SKM-1 (cell line): ENCODE measurements around the gene HOXC11.

Source experiments
- DNase-seq: peaks from one replicate; lab custom pipeline; 2025; ENCODE audit not compliant: unreplicated experiment; lab: John Stamatoyannopoulos, UW

HOXC11 gene

DNA sequence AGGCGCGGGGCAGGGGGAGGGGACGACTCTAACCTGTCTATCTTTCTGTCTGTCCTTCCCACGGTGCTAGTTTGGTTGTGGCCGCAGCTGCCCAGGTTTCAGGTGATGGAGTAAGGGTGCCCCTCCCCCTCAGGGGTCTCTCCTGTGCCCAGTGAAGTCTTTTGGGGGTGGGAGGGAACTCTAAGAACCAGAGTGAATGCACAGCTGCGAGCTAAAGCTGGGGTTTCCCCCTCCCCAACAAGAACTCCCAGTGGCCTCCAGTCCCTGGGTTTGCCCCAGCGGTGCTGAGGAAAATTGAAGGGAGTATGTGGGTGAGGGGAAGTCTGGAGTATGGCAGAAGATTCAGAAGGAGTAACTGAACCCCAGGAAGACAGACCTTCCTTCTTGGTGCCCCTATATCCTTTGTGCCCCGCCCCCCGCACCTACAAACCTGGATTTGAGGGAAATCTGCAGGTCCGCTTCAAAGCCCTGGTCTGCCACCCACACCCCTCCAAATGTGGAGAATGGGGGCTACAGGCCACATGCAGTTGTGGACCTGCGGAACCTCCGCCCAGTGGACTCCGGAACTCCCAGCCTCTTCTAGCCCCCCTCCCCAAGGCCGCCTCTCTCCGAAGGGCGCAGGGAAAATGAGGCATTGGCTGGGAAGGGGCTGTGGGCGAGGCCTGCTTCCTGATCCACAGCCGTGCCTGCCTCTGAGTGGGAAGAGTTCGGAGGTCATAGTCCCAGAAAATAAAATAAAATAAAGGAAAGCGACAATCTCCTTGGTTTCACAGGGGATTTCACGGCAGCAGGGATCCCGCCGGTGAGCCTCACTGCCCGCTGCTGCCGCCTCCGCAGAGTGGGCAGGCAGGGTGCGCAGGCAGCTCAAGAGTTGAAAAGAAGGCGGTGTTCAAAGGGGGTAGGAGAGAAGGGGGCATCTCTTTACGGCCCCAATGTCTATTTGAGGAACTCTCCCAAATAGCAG lies 23.6 kb downstream of the HOXC11 start:
- DNase-seq: no peak

DNA sequence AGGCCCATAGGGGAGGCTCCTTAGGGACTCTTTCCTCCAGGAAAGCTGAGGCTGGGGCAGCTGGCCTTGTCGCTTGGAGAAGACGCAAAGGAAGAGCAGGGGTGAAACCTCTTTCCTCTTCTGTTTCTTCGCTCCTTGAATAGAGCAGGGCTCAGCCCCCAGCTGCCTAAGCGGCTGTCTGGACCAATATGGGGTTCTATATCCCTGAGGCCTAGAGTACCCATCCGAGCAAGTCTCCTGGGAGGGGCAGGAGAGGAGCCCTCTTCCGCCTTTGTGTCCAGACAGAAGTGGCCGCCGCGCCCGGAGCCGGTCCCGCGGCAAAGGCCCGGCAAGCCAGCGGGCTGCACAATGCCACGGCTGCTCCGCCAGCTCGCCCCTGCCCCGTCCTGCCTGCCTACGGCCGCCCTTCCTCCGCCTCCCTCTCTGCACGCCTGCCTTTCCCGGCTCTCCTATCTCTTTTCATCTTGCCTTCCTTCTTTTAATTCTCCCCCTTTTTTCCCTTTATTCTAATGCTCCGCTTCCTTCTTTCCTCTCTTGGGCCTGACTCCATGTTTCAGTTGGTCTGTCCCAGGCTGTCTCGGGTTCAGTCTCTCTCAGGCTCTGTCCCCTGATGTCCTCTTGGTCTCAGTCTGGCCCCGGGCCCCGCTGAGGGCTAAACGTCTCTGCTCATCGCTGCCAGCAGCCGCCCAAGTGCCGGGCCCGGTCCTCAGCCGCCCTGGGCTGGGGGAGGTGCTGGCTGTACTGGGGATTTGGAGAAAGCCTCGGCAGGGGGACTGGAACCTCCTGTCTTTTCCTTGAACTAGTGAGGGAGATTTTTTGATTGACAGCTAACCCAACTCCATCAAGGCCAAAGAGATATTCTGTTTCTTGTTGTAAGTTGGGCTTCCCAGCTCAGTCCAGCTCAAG lies 24.5 kb downstream of the HOXC11 start:
- no peak for DNase-seq

DNA sequence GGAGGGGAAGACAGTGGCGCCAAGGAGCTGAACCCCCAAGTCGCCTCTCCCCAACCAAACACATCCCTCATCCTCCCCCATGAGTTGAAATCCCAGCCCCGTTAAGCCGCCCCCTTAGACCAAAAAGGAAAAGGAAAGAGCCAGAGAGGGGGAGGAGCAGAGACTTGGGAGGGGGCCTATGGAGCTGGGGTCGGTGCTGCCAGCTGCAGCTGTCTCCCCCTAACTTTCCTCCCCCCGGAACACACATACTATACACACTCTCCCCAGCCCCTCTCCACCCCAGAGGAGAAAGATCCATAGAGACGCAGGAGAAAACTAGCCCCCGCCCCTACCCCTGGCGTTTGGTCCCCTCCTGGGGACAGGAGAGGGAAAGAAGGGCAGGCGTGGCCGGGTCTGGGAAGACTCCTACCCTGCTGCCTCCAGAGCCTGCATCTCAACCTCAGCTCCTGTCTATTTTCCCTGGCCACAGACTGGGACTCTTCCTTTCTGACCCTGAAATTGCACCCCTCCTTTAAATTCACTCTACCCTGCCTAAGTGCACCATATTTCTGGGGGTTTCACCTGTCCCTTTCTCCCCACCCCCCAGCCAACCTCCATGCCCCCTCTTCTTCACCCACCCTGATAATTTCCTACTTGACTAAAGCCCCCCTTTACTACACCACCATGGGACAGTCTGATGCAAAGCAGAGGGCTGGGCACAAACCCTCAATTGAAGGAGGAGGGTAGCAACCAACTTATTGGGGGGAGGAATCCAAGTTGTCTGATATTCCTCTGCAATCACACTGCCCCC lies 25.4 kb downstream of the HOXC11 start:
- no peak for DNase-seq

DNA sequence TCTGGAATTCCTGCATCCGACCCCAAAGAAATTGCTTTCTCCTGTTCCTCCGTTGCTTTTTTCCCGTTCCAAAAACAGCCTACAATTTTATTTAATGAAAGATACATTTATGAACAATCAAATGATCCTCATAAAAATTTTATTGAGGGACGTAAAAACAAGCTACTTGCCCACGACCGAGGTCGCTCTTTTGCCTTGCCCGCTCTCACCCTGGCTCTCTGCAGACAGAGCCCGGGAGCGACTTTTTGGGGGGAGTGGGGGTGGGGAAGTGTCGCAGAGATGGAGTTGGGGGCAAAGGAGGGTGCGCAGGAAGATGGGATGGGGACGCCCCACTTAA lies 25.9 kb downstream of the HOXC11 start:
- no peak for DNase-seq

DNA sequence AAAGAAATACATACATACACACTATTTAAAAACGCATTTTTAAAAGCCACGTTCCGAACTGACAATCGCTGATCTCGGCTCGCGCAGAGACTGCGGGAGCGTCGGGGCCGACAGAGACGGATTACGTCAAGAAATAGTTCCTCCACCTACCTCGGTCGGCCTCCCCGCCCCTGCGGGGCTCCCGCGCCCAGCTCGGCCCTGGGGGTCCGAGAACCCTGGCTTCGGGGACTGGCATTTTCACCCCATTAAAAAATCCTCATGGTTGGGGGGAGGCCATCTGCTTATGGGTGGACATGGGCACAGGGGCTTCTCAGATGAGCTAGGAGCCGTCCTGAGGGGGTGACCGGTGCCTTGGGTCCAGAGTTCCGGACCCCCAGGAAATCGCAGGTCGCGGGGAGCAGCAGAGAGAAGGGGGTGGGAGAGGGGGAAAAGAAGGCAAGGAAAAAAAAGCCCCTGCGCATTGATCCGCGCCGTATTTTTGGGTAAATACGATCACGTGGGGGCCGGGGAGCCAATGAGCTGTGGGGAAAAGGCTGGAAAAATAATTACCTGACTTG lies 26.7 kb downstream of the HOXC11 start:
- no peak for DNase-seq

DNA sequence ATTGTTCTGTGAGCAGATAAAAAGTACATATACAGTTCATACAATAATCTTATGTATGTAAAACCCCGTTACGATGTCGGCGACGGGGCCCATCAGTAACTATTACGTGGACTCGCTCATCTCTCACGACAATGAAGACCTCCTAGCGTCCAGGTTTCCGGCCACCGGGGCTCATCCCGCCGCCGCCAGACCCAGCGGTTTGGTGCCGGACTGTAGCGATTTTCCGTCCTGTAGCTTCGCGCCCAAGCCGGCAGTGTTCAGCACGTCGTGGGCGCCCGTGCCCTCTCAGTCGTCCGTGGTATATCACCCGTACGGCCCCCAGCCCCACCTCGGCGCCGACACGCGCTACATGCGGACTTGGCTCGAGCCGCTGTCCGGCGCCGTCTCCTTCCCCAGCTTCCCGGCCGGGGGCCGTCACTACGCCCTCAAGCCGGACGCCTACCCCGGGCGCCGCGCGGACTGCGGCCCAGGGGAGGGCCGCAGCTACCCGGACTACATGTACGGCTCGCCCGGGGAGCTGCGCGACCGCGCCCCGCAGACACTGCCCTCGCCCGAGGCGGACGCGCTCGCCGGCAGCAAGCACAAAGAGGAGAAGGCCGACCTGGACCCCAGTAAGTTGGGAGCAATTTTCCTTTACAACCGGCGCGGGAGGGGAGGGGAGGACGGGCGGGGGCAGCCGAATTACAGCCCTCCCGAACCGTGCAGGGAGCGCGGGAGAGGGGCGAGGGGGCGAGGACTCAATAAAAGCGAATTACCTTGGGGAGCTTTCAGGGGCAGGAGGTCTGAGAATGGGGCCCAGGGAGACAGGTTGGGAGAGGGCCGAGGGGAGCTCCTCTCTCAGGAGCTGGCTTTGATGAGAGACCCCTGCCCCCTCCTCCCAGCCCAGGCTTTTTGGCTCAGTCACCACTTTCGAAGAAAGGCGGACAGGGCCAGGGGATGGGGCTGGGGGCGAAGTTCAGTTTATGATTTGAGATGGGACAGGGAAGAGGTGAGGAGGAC lies 27.5 kb downstream of the HOXC11 start, which contains the start of gene HOXC9:
HOXC9 (plus strand) TSS at position 46 of the 999 bp plus-strand sequence; CDS start at position 74, 28 bp downstream.
- no peak for DNase-seq

DNA sequence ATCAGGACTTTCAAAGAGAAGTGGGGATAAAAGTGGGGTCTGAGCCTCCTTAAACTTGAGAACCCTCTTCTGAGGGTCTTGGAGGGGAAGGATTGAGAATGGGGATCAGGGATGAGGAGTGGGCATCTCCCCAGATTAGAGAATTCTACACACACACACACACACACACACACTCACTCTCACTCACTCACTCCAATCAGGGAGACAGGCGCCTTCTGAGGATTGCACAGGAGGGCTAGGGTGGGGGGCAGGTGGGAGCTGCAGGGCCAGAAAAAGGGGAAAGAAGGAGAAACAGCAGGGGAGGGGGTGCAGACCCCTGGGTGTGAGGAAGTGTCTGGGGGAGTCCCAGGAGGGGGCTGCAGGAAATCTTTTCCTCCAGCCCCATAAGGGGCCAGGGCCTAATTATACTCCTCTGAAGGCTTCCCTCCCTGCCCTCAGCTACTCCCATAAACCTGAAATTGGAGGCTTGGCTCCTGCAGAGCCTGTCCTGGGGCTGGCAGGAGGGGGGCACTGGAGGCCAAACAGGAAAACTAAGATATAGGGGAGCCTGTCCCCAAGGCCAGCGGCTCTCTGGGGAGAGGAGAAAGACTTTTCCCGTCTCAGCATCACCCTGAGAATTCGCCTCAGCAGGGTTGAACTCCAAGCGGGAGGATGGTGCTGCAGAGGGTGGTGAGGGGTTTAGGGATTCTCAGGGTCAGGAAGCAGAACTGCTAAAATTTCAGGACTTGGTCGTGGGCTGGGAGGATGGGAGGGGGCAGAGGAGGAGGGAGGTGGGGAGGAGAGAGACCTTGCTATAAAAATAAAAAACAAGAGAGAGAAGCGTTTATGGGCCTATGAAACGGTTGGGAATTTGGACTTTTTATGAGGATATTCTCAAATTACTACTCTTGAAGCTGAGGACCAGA lies 28.6 kb downstream of the HOXC11 start:
- no peak for DNase-seq

DNA sequence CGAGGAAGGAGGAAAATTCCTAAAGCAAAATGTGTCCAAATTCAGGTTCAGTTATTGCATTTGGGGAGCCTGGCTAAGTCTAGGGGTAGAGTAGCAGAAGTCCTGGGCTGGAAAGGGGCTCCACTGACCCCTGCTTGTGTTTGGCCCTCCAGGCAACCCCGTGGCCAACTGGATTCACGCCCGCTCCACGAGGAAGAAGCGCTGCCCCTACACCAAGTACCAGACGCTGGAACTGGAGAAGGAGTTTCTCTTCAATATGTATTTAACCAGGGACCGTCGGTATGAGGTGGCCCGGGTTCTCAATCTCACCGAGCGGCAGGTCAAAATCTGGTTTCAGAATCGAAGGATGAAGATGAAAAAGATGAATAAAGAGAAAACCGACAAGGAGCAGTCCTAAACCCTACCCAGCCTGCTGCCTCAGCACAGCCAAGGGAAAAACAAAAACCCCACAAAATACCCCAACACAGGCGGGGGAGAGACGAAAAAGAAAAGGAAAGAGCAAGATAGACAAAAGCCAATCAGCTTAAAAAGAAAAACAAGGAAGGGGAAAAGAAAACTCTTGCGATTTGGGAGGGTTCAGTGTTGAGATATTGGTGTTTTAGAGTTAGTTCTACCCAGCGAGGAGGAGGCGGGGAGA lies 29.5 kb downstream of the HOXC11 start:
- DNase-seq: no peak

DNA sequence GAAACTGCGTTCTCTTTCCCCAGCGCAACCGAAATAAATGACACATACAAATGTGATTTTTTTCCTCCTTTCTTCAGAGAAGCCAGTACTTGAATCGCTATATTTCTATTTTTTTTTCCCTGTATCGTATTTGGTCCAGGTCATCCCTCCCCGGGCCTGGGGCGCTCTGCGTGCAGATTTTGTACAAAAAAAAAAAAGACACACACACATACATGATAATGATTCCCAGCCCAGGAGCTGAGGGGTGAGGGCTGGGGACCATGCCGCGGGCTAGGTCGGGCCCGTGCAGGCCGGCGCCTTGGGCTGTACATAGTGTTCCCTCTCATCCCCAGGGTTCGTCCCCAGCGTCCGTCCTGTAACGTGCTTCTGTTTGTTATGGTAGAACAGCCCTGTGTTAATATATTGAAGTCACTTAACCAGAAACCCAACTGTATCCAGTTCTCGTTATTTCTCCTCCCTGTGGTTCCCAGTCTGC lies 30.0 kb downstream of the HOXC11 start:
- DNase-seq: no peak

DNA sequence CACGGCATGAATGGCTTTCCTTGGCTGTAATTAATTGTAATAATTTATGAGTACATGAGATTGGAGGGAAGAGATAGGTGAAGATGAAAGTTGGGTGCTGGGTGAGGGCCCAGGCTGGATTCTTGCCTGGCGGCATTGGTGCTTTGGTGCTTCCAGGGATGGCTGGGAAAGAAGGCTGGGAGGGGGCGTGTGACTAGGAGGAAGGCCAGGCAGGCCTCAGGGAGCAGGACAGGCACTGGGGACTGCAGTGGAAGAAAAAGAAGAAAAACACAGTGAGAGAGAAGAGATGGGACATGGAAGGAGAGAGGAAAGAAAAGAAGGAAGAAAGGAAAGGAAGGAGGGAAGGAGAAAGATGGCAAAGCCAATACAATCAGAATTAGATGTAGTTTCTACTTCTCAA lies 30.7 kb downstream of the HOXC11 start:
- DNase-seq: no peak

DNA sequence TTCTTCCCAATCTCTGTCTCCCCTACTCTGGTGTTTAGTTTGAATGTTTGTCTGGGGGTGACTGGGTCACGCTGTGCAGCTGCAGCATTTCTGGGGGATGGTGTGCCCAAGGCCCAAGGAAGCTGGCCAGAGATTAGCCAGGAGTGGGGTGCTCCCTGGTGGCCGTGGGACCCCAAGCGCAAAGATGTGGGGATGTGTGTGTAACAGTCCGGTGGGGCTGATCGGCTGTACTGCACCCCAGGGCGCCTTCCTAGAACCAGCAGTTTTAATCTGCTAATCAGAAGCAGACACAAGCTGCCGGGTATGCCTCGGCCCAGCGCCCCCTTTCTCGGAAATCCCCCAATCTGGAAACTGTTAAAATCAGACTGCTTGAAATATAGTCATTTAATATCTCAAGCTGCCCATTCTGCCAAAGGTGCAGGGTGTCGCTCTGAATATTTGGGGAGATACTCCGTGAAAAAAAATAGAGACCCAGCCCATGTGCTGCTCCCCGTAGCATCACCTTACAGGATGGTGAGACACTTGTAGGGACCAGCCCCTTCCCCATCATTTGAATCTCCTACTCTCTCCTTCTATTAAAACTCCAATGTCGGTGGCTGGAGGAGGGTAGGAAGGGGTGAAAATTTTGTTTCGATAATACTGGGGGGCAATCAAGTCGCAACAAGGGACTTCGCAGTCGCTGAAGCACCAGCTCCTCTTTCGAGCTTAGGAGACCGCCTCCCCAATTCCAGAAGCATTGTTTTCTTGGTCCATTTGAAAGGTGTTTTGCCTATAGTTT lies 31.3 kb downstream of the HOXC11 start:
- no peak for DNase-seq

DNA sequence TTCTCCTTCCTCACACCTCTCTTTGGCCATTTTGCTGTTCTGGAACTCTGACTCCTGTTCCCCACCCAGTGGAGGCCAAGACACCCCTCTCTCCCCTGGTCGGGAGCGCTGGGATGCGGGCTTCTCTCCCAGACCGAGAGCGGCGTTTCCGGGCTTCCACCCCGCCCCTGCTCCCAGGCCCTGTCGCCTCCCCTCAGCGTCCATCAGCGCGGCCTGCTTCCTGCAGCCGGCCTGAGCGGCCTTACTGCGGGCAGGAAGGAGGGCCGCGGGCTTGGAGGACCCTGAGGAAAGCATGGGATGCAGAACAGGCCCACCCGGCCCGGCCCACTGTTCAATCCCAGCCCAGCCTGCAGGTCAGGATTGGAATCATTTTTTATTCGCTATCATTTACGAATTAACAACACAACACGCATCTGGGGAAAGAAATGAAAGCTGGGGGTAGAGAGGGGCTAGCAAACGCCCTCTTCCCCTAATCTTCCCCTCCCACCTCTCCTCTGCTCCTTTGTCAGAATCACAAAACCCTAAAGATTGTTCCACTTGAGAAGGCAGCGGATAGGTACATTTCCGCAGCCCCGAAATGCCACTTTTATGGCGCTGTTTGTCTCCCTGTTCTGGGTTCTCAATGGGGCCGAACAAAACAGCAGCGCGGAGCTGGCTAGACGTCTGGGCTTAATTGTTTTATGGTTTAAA lies 32.1 kb downstream of the HOXC11 start:
- DNase-seq: no peak

DNA sequence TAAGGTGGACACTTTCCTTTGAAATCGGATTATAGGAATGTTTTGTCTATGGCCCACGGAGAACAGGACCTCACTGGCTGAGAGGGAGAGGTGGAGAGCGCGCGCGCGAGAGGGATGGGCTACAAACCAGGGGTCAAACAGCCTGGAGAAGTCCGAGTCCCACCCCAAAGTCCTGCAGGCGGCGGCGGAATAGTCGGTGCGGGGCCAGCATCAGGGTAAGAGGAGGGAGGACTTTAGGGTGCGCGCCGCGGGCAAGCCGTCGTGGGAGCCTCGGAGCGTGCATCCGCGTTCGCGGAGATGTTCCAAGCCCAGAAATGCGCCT lies 32.6 kb downstream of the HOXC11 start:
- DNase-seq: no peak

DNA sequence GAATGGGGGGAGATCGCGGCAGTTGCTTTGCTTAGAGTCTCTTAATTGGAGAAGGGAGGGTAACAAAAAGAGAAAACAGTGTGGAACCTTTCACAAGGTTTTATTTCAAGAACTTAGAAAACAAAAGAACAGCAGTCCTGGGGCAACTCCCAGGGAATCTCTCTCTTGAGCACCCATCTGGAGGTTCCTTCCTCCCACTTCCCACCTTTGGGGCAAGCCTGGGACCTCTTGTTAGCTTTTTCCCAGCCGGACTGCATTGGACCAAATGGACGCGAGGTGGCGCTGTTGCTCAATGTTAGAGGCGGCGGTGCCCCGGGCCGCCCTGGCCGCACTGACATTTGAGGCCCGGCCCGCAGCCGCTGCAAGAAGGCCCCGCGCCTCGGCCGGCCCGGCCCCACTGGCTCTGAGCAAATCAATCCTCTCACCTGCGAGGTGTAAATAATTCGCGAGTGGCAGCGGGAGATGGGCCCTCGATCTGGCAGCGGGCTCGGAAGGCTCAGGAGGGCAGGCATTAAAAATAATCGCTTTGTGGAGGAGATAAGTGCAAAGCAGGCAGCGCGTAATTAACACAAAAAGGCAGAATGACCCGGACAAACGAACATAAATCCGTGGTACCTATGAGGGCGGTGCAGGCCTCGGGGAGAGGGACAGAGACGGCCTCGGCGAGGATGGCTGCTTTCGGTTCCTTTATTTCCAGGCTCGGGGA lies 33.1 kb downstream of the HOXC11 start:
- no peak for DNase-seq

DNA sequence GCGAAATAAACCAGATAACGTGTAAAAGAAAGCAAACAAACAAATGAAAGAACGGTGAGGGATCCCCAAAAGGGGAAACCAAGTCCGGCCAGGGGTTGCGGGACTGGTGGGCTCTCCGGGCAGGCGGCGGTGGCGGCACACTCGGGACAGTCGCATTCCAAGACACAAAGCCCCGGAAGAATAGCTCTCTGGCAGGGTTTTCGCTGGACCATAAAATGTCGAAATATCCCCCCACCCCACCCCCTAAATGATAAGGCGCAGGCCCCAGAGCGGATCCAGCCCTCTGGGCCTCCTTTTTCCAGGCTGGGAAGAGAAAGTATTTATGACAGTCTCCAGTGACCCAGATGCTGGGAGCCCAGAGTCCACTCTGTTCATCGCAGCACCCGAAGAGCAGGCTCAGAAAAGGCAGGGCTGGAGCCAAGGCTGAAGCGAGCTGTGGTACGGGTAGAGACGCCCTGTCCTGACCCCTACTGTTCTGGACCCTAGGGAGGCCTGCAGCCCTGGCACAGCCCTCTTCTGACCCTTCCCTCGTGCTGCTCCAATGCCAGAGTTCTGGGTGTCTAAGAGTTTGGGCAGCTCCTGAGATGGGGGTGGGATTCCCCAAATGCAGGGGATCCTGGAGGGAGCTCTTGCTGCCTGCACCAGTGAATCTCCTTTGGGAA lies 33.8 kb downstream of the HOXC11 start:
- DNase-seq: no peak
